ENCODE measurements around the gene UBE4B. TPM values are rescaled to one million over a fixed set of nuclear protein-coding genes. Genes with fewer than 3 reads are reported as not detected.
A peak's percentile ranks its signal among the peaks of the same experiment; 100 is the strongest.

Gene UBE4B
- total and polyA plus RNA-seq, 2 experiments from 2014 or later = 18.7 to 41.1 TPM

DNA sequence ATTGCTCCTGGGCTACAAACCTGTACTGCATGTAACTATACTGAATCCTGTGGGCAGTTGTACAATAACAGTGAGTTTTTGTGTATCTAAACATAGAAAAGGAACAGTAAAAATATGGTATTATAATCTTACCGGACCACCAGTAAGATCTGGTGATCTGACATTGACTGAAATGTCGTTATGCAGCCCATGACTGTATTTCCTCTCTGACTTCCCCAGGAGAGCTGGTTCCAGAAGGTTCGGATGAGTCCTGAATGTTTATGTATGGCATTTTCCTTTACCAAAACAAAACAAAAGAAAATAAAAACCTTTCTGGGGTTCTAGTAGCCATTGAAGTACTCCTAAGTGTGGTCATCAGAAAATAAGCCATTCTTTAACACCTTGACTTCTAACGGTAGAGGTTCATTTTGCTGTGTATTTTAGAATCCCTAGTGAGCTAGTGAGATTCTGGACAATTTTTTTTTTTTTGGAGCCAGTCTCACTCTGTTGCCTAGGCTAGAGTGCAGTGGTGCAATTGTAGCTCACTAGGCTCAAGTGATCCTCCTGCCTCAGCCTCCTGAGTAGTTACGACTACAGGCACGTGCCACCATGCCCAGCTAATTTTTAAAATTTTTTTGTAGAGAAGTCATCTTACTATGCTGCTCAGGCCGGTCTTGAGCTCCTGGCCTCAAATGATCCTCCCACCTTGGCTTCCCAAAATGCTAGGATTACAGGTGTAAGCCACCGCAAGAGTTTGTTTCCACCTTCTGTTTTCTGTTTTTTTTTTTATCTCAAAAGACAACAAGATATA lies 27.7 kb downstream of the UBE4B start:
- peaks cover 93% of the 10 kb centered on the region for H3K79me2 ChIP-seq
- H3K4me3 ChIP-seq = no peak overlapping the region
- H3K27ac ChIP-seq = no peak overlapping the region
- no peaks in the 10 kb centered on the region for H3K27me3 ChIP-seq
- H3K9me2 ChIP-seq (replicated peaks; ENCODE audit: insufficient read depth) = no peaks in the 10 kb centered on the region
- no peaks in the 10 kb centered on the region for H3K4me1 ChIP-seq (ENCODE audit: insufficient read depth)
- no peak overlapping the region for H3K4me2 ChIP-seq
- no peak for TF ChIP-seq EZH2phosphoT487 (IDR thresholded peaks at IDR 0.05; ENCODE audit: low read depth, severe bottlenecking, unreplicated experiment)
- TF ChIP-seq EZH2 (IDR thresholded peaks at IDR 0.05; ENCODE audit: borderline replicate concordance) = no peak
- TF ChIP-seq, protein P1, sequence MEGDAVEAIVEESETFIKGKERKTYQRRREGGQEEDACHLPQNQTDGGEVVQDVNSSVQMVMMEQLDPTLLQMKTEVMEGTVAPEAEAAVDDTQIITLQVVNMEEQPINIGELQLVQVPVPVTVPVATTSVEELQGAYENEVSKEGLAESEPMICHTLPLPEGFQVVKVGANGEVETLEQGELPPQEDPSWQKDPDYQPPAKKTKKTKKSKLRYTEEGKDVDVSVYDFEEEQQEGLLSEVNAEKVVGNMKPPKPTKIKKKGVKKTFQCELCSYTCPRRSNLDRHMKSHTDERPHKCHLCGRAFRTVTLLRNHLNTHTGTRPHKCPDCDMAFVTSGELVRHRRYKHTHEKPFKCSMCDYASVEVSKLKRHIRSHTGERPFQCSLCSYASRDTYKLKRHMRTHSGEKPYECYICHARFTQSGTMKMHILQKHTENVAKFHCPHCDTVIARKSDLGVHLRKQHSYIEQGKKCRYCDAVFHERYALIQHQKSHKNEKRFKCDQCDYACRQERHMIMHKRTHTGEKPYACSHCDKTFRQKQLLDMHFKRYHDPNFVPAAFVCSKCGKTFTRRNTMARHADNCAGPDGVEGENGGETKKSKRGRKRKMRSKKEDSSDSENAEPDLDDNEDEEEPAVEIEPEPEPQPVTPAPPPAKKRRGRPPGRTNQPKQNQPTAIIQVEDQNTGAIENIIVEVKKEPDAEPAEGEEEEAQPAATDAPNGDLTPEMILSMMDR (IDR thresholded peaks at IDR 0.05; ENCODE audit: poor library complexity) = no peak
- no peaks in the 10 kb centered on the region for H3K9me3 ChIP-seq (ENCODE audit: low read depth)
- H2AFZ ChIP-seq = no peak overlapping the region
- WGBS (ENCODE audit: low lambda C conversion rate, missing lambda C conversion rate) = 94% methylated on average over 8 of the region's 8 CpGs
- no peaks in the 10 kb centered on the region for H3K36me3 ChIP-seq (replicated peaks; ENCODE audit: insufficient read depth, low read depth)
- no peak for DNase-seq (ENCODE audit: low spot score)
- peaks cover 8% of the 10 kb centered on the region for H4K20me1 ChIP-seq (ENCODE audit: insufficient read depth, poor library complexity, severe bottlenecking)

DNA sequence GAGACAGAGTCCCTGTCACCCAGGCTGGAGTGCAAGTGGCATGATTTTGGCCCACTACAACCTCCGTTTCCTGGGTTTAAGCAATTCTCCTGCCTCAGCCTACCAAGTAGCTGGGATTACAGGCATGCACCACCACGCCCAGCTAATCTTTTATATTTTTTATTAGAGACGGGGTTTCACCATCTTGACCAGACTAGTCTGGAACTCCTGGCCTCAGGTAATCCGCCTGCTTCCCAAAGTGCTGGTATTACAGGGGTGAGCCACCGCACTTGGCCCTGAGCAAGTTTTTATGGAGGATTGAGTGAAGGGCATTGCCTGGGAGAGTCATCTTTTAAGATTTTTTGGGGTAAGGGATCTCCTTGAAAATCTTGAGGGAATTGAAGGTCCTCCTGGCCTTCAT lies 28.5 kb downstream of the UBE4B start:
- no peak overlapping the region for H3K4me2 ChIP-seq
- peaks cover under 1% of the 10 kb centered on the region for H3K4me1 ChIP-seq (ENCODE audit: insufficient read depth)
- H3K9me3 ChIP-seq (ENCODE audit: low read depth) = no peaks in the 10 kb centered on the region
- no peak for TF ChIP-seq EZH2 (IDR thresholded peaks at IDR 0.05; ENCODE audit: borderline replicate concordance)
- no peak for TF ChIP-seq EZH2phosphoT487 (IDR thresholded peaks at IDR 0.05; ENCODE audit: low read depth, severe bottlenecking, unreplicated experiment)
- TF ChIP-seq, protein P1 (IDR thresholded peaks at IDR 0.05; ENCODE audit: poor library complexity) = no peak
- no peak overlapping the region for H3K4me3 ChIP-seq
- H3K9me2 ChIP-seq (replicated peaks; ENCODE audit: insufficient read depth) = no peaks in the 10 kb centered on the region
- no peaks in the 10 kb centered on the region for H3K27me3 ChIP-seq
- H3K79me2 ChIP-seq = peaks cover 96% of the 10 kb centered on the region
- no peak overlapping the region for H3K27ac ChIP-seq
- H4K20me1 ChIP-seq (ENCODE audit: insufficient read depth, poor library complexity, severe bottlenecking) = peaks cover 7% of the 10 kb centered on the region
- no peak overlapping the region for H2AFZ ChIP-seq
- WGBS (ENCODE audit: low lambda C conversion rate, missing lambda C conversion rate) = 95% methylated on average over 5 of the region's 5 CpGs
- H3K36me3 ChIP-seq (replicated peaks; ENCODE audit: insufficient read depth, low read depth) = no peaks in the 10 kb centered on the region
- no peak for DNase-seq (ENCODE audit: low spot score)

DNA sequence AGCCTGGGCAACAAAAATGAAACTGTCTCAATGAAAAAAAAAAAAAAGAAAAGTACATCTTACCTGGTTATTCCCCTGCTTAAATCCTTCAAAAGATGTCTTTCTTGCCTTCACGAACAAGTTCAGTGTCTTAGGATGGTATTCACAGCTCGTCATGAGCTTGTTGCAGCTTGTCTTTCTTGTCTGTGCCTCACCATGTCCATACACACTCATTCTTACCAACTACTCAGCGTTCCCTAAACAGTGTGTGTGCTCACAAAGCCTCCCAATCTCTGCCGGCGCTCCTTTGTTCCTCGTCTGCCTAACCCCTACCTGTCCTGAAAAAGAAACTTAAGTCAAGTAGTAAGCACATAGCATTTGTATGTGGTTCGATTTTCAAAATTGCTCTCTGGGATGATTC lies 31.1 kb downstream of the UBE4B start:
- Histone ChIP-seq H3K4me1 (ENCODE audit: insufficient read depth) (peaks cover 12% of the 10 kb centered on the region), H4K20me1 (ENCODE audit: insufficient read depth, poor library complexity, severe bottlenecking) (no peaks in the 10 kb centered on the region), H3K36me3 (replicated peaks; ENCODE audit: insufficient read depth, low read depth) (no peaks in the 10 kb centered on the region), H3K27ac (peak overlapping the region; percentile 58), H3K79me2 (peaks cover 97% of the 10 kb centered on the region), H3K4me2 (no peak overlapping the region), H2AFZ (no peak overlapping the region), H3K27me3 (no peaks in the 10 kb centered on the region), H3K9me2 (replicated peaks; ENCODE audit: insufficient read depth) (no peaks in the 10 kb centered on the region), H3K9me3 (ENCODE audit: low read depth) (no peaks in the 10 kb centered on the region), H3K4me3 (no peak overlapping the region)
- DNase-seq (ENCODE audit: low spot score) = no peak
- TF ChIP-seq, protein P1 (IDR thresholded peaks at IDR 0.05; ENCODE audit: poor library complexity) = no peak
- no peak for TF ChIP-seq EZH2 (IDR thresholded peaks at IDR 0.05; ENCODE audit: borderline replicate concordance)
- no peak for TF ChIP-seq EZH2phosphoT487 (IDR thresholded peaks at IDR 0.05; ENCODE audit: low read depth, severe bottlenecking, unreplicated experiment)
- WGBS (ENCODE audit: low lambda C conversion rate, missing lambda C conversion rate) = 87% methylated on average over 7 of the region's 7 CpGs

Measured in hepatocyte (in vitro differentiated cells).